H7 (cell line): ENCODE data around the gene ARG2. TPM values are rescaled to one million over a fixed set of nuclear protein-coding genes. Genes with fewer than 3 reads are reported as not detected.
"Not testable (repeated sequence)": the region's sequence is repeated elsewhere in the genome, so short reads cannot be mapped to it uniquely, and the experiment has no call there.

Source experiments
- DNase-seq: peaks from one replicate; pipeline ENCODE4 v3.0.0; 2012
- H3K27me3 ChIP-seq: 2 replicates; pipeline ENCODE4 v1.6.0; 2011; ENCODE audit warnings: mild to moderate bottlenecking, low read length; ENCODE audit not compliant: control insufficient read depth, insufficient read depth
- H3K36me3 ChIP-seq: replicated peaks from 2 replicates; pipeline ENCODE4 v1.5.1; 2011; ENCODE audit warnings: low read length; ENCODE audit not compliant: control insufficient read depth, insufficient read depth
- H3K4me3 ChIP-seq: 2 replicates; pipeline ENCODE4 v1.5.1; 2011; ENCODE audit warnings: low read depth, mild to moderate bottlenecking, control low read depth, low read length, moderate library complexity; ENCODE audit not compliant: insufficient read depth
- total RNA-seq: library from RNA; depleted of rRNA; stranded (reverse); fragments of >200 nt; shearing (Covaris generic); gene quantifications from 2 replicates; pipeline ENCODE4 v1.2.3, GENCODE V29; 2014

Gene ARG2
- total RNA-seq, 1 experiment from 2014 or later = 32.1 TPM

DNA sequence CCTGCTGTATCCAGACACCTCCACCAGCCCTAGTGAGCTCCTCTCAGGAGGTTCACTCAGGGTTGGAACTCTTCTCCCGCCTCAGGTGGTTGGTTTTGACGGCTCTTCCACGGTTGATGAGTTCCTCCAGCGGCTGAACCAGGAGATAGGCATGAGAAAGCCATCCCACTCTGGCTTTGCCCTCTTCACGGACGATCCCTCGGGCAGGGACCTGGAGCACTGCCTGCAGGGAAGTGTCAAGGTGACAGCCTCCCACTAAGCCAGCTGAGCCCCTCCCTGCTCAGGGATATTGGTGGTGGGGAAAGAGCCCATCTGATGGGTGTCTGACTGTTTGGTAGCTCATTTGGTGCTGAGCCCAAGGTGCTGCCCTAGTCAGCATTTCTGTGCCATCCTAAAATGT lies 40.1 kb upstream of the ARG2 start:
- H3K27me3 ChIP-seq = no peaks in the 10 kb centered on the region

DNA sequence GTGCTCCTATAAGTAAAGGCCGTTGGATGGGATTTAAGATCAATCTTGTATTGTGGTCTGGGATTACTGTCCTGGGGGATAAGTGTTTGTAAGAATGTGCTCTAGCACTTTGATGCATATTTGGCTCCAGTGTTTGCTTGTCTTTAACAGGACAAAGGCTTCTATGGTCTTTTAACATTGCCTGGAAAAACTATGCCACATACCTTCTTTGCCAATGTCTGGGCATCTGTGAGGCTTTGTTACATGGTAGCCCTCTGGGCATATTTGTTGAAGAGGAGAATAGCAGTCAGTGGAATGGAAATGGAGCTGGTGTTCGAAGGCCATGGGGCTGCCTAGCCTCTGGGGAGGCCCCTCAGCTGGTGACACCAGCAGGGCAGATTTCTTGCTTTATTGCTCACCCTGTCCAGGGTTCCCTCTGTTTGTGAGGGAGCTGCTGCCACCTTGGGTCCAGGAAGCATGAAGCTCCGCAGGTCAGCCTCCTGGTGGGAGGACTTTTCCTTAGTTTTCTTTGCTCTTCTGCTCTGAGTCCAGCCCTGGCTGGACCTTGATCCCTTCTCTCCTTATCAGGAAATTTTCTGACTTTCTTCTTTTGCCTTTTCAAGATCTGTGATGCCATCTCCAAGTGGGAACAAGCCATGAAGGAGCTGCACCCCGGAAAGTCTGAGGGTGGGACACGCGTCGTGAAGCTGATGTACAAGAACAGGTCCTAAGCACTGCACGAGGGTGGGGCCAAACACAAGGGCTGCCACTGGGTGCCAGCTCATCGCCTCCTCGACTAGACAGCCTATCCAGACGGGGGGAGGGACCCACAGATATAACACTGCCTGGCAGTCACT lies 39.2 kb upstream of the ARG2 start:
- no peak for DNase-seq
- peaks cover 23% of the 10 kb centered on the region for H3K36me3 ChIP-seq
- no peaks in the 10 kb centered on the region for H3K27me3 ChIP-seq
- no peak overlapping the region for H3K4me3 ChIP-seq

More for the DNA sequence above, 40.1 kb upstream of the ARG2 start:
- Histone ChIP-seq H3K4me3 (no peak overlapping the region), H3K36me3 (peaks cover 25% of the 10 kb centered on the region)
- DNase-seq = no peak

DNA sequence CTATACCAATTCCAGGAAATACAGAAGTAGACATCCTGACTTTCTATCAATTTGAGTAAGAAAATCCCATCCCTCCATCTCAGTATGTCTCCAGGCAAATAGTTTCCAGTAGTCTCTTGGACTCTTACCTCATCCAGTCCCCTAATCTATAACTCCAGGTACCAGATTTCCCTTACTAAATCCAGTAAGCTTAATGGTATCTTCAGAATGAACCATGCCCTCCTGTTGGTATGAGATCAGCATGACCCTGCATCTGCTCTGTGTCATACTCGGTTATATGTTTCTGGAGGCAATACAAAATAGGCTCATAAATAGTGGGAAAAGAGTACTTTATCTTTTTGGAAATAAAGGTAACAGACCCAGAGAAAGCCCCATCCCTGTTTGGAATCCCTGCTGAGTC lies 38.1 kb upstream of the ARG2 start:
- H3K36me3 ChIP-seq = peaks cover 19% of the 10 kb centered on the region
- no peak for DNase-seq
- no peaks in the 10 kb centered on the region for H3K27me3 ChIP-seq
- H3K4me3 ChIP-seq = no peak overlapping the region

DNA sequence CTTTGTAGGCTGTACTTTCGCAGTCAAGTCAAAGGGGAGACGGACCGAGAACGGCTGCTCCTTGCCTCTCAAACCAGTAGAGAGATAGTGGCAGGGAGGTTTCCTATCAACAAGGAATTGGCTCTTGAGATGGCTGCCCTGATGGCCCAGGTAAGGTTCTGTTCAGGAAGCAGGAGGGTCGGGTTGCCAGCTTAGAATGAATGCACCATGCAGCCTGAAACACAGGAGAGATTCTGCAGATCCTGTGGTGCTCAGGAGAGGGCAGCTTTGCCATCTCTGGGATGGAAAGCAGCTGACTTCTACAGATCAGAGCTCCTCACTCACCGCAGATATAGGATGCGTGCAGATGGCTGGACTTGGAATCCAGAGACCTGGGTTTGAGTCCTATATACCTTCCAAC lies 37.7 kb upstream of the ARG2 start:
- H3K36me3 ChIP-seq = peaks cover 20% of the 10 kb centered on the region
- no peak overlapping the region for H3K4me3 ChIP-seq
- no peaks in the 10 kb centered on the region for H3K27me3 ChIP-seq
- no peak for DNase-seq

DNA sequence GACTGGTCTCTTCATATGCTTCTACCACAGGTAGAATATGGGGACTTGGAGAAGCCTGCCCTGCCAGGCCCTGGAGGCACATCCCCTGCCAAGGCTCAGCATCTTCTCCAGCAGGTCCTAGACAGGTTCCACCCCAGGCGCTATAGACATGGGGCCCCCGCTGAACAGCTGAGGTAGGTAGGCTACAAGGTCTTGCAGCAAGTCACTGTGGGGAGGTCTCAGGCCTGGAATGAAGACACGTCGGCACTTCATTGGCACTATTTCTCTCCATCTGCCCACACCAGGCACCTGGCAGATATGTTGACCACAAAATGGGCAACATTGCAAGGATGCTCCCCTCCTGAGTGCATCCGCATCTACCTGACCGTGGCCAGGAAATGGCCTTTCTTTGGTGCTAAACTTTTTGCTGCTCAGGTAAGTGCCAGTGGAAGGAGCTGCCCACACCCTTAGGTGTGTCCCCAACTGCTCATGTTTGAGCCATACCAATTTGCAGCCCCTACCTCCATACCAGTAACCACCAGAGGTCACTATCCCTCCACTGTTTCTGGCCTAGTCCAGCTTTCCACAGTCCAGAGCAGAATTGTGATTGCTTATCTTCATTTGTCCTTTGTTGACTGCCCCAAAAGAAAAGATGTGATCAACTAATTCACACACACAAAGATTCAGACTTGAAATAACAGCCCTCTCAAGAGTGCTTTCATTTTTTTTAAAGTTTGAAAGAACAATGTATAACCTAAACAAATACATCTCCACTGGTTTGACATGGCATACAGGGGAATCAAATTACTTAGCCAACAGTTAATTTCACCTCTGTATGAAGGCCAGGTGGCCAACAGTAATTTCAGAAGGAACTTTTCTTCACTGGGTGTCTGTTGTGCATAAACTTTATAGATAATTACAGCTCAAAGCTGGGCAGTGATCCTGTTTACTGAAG lies 35.7 kb upstream of the ARG2 start:
- peaks cover 18% of the 10 kb centered on the region for H3K36me3 ChIP-seq
- no peak overlapping the region for H3K4me3 ChIP-seq
- H3K27me3 ChIP-seq = no peaks in the 10 kb centered on the region
- peak; percentile 83 for DNase-seq

DNA sequence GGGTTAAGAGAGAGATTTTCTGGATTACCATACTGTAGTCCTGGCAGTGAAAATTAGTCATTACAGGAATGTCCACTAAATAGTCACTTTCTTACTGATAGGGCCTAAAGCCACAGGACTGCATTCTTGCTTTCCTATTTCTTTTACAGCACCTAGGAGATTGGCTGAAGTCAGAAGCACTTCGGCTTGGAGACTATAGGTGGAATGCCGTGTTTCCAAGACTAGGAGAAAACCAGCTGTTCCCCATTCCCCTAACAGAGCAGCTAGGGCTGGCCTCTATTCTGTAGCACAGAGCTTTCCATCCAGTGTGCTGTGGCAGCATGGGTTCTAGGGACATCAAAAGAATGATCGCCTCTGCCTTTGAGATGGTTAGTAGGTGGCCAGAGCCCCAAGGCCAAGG lies 34.7 kb upstream of the ARG2 start:
- no peak overlapping the region for H3K4me3 ChIP-seq
- no peak for DNase-seq
- H3K36me3 ChIP-seq = peaks cover 15% of the 10 kb centered on the region
- no peaks in the 10 kb centered on the region for H3K27me3 ChIP-seq

DNA sequence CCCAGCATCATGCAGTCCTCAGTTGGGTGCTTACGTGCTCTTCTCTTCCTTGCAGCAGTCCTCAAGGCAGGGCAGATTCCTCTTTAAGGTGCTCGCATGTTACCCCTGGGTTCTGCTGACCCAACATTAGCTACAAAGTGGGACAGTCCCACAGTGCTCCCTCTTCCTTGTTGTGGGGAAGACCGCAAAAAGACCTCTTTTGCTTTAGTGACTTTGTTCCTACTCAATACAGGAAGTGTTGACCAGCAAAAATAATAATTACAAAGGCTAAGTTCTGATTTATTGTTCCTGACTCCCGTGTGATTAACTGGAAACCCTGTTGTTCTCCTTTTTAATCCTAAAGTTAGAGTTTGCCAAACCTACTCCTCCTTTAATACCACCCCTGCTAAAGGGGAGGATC lies 33.4 kb upstream of the ARG2 start:
- H3K36me3 ChIP-seq = peaks cover 13% of the 10 kb centered on the region
- H3K4me3 ChIP-seq = no peak overlapping the region
- DNase-seq = no peak
- H3K27me3 ChIP-seq = no peaks in the 10 kb centered on the region

DNA sequence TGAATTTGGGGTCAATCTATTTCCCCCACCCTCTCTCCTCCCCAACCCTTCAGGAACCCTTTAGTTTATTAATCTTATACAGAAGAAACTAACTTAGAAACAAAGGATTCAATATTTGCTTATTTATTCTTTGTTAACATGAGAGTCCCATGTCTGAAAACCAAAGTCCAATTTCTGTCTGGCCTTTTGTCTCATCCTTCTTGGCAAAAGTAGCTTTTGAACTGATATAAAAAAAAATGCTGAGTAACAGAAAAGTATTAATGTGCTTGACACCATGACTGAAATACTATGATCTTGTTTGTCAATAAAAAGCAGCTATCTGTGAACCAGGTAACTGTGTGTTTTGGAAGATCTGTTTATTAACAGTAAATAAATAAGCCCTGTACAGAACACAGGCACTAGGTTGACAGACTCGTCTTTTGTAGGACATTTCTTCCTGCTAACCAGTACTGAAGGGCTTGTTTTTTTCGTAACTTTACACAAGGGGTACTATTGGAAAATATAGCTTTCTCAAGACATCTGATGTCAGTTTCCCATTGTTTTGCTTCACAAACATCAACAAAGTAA lies 30.4 kb upstream of the ARG2 start:
- Histone ChIP-seq H3K4me3 (no peak overlapping the region), H3K27me3 (no peaks in the 10 kb centered on the region), H3K36me3 (peaks cover 10% of the 10 kb centered on the region)
- no peak for DNase-seq

DNA sequence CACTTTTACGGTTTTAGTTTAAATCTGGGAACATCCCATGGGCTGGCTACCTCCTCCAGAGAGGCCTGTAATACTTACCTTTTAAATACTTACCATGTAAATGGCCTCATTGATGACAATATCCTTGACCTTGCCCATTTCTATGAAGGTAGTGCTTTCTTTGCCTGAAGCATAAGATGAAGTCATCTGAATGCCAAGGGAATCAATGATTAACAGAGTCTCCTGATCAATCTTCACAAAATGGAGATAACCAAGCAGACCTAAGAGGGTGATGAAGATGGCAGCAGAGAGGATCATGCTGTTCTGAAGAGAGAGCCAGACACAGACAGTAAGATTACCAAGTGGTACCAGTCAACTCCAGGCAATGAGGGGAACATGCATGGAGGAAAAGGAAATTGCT lies 26.1 kb upstream of the ARG2 start:
- not testable (repeated sequence) for DNase-seq, H3K27me3 ChIP-seq, H3K4me3 ChIP-seq, H3K36me3 ChIP-seq

DNA sequence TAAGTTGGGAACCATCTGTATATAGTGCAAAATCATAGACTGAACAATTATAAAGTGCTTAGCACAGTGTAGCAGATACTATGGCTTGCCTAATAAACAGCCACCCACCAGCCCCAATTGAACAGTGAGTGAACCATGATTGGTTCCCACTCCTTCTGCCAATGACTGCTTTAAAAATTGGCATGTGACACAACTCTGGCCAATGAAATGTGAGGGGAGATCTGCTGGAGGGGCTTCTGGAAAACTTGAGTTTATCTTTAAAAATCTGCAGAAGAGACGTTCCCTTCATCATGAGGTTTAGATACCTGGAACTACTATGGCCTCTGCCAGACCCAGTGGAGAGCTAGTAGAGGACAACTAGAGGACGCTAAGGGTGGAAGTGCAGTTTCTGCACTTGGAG lies 24.3 kb upstream of the ARG2 start:
- H3K4me3 ChIP-seq = no peak overlapping the region
- peaks cover 3% of the 10 kb centered on the region; the same call in 1 of the 2 replicates for H3K27me3 ChIP-seq
- H3K36me3 ChIP-seq = no peaks in the 10 kb centered on the region; the same call in 1 of the 2 replicates
- peak; percentile 18 for DNase-seq

DNA sequence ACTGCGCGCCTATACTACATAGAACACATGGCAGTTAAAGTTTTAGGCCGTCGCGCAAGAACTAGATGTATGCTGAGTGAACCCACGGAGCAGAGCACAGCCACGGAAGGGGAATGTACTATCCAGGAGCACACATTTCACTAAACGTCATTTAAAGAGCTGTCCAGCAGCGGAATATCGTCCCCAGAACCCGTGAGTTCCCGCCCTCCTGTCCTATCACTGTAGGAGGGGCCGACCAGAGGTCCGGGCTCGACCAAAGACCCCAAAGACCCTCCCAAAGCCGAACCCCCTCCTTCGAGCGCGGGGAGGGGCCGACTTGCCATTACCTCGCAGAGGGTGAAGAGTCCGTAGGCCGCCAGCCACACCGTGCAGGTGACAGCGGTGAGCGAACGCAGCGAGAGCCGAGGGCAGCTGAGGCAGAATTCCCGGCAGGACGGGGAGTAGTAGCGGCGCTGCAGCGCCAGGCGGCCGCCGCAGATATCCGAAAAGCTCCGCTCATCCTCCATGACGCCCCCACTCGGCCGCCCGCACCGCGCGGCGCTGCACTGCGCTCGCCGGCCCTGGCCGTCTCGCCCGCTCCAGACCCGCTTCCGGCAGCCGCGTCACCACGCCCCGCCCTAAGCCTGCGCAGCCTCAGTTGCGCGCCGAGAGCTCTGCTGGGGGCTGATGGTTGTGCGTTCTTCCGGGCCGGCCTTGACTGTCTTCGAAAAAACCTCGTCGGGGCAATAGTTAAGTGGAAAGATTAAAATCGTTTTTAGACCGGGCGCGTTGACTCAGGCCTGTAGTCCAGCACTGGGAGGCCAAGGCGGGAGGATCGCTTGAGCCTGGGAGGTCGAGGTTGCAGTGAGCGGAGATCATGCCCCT lies 19.8 kb upstream of the ARG2 start, which contains the start of gene PIGH:
PIGH (minus strand) TSS at position 571 of the 864 bp plus-strand sequence; CDS start at position 506, 65 bp downstream.
- no peaks in the 10 kb centered on the region for H3K36me3 ChIP-seq
- DNase-seq = peak; percentile 96
- H3K27me3 ChIP-seq = peaks cover 8% of the 10 kb centered on the region

DNA sequence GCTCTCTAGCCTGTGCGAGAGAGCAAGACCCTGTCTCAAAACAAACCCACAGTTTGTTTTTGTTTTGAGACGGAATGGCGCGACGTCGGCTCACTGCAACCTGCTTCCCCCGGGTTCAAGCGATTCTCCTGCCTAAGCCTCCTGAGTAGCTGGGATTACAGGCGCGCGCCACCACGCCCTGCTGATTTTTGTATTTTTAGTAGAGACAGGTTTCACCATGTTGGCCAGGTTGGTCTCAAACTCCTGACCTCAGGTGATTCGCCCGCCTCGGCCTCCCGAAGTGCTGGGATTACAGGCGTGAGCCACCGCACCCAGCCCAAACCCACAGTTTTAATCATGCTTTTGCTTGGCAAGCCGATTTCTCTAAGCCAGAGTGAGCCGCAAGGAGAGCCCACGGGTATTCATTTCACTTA lies 19.2 kb upstream of the ARG2 start:
- H3K36me3 ChIP-seq, DNase-seq: not testable (repeated sequence)
- peak overlapping the region; percentile 70 for H3K4me3 ChIP-seq
- peaks cover 12% of the 10 kb centered on the region for H3K27me3 ChIP-seq

More for the DNA sequence above, 19.8 kb upstream of the ARG2 start, which contains the start of gene PIGH:
- peak within 1 kb of the TSS; percentile 70 for H3K4me3 ChIP-seq

DNA sequence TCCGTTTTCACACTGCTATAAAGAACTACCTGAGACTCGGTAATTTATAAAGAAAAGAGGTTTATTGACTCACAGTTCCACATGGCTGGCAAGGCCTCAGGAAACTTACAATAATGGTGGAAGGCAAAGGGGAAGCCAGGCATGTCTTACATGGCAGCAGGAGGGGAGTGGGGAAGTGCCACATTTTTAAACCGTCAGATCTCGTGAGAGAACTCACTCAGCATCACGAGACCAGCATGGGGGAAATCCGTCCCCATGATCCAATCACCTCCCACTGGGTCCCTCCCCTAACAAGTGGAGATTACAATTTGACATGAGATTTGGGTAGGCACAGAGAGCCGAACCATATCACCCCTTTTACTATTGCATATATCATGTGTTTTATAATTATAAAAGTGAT lies 17.6 kb upstream of the ARG2 start:
- peaks cover 25% of the 10 kb centered on the region for H3K27me3 ChIP-seq

More for the DNA sequence above, 17.6 kb upstream of the ARG2 start:
- no peaks in the 10 kb centered on the region for H3K36me3 ChIP-seq
- H3K4me3 ChIP-seq = no peak overlapping the region
- no peak for DNase-seq
